HepG2 (cell line): Measurements from ENCODE around the gene SHISA9. TPM values are rescaled to one million over a fixed set of nuclear protein-coding genes. Genes with fewer than 3 reads are reported as not detected.

Experiments used
- ATAC-seq: fragments of 200-7000 bp; cut with Tn5 transposase; 3 replicates; pipeline ENCODE4 v1.9.1; 2020; ENCODE audit warnings: mild to moderate bottlenecking, moderate library complexity
- BruUV-seq: library from RNA; stranded (reverse); fragments of 400-500 nt; replicated peaks from 2 replicates; lab custom pipeline; 2021; lab: Mats Ljungman, UMichigan
- CTCF ChIA-PET: fragments of 300-600 bp; formaldehyde crosslinking; extraction: SDS; loops from one replicate; lab custom pipeline; 2021; ENCODE audit warnings: low total read pairs, inconsistent platforms, low intra/inter-chr PET ratio; lab: Yijun Ruan, JAX
- POLR2A ChIA-PET: fragments of 350-600 bp; sonication (Branson Sonifier 250); formaldehyde crosslinking; loops from one replicate; lab custom pipeline; 2020; ENCODE audit warnings: antibody characterized with exemption, inconsistent platforms; lab: Yijun Ruan, JAX
- DNase-seq: peaks from one replicate; pipeline ENCODE4 v3.0.0-alpha.2; 2015; ENCODE audit warnings: low spot score
- FAIRE-seq: peaks from 3 replicates; lab custom pipeline; 2011; peaks lifted over from hg19 to GRCh38; lab: Jason Lieb, UNC
- H2AFZ ChIP-seq: one replicate; pipeline ENCODE4 v1.6.1; 2011; ENCODE audit warnings: low read length, inconsistent platforms
- H3K27ac ChIP-seq: fragments of 300-600 bp; 3 replicates; pipeline ENCODE4 v1.8.0; 2011; ENCODE audit warnings: mixed run types, mild to moderate bottlenecking, mixed read lengths, low read length, inconsistent platforms; ENCODE audit not compliant: insufficient read depth; ENCODE audit errors: extremely low read length
- H3K27me3 ChIP-seq, 2 experiments: fragments of 200-600 bp in 1 of 2; 2 replicates in 1 of 2; 3 replicates in 1 of 2; pipeline versions ENCODE4 v1.6.0 to v1.8.0; 2011; ENCODE audit warnings: low read length in 2 of 2, mild to moderate bottlenecking in 2 of 2, moderate library complexity in 2 of 2, inconsistent platforms in 1 of 2; ENCODE audit not compliant: insufficient read depth in 2 of 2, control insufficient read depth in 1 of 2
- H3K36me3 ChIP-seq, 2 experiments: fragments of 200-600 bp in 1 of 2; replicated peaks in 1 of 2; 2 replicates in 1 of 2; 3 replicates in 1 of 2; pipeline versions ENCODE4 v1.5.1 to v1.8.0; 2011; ENCODE audit warnings: low read length in 2 of 2, inconsistent platforms in 1 of 2; ENCODE audit not compliant: insufficient read depth in 2 of 2, control insufficient read depth in 1 of 2
- H3K4me1 ChIP-seq: 2 replicates; pipeline ENCODE4 v1.5.1; 2012; ENCODE audit warnings: low read length, inconsistent platforms; ENCODE audit not compliant: insufficient read depth
- H3K4me2 ChIP-seq: 2 replicates; pipeline ENCODE4 v1.6.0; 2011; ENCODE audit warnings: low read depth, low read length, inconsistent platforms
- H3K4me3 ChIP-seq, 3 experiments: fragments of 200-600 bp in 1 of 3; sonication (generic), shearing (Covaris generic) in 1 of 3; replicated peaks in 1 of 3; 2 replicates each; pipeline ENCODE4 v1.5.1; 2011 to 2016; ENCODE audit warnings: low read length in 3 of 3, inconsistent platforms in 2 of 3, low read depth in 2 of 3, mild to moderate bottlenecking in 2 of 3, control low read depth in 1 of 3, mixed read lengths in 1 of 3; ENCODE audit not compliant: insufficient read depth in 1 of 3
- H3K79me2 ChIP-seq: one replicate; pipeline ENCODE4 v1.6.1; 2011; ENCODE audit warnings: low read length, inconsistent platforms; ENCODE audit not compliant: insufficient read depth
- H3K9ac ChIP-seq: 2 replicates; pipeline ENCODE4 v1.6.0; 2011; ENCODE audit warnings: mild to moderate bottlenecking, low read depth, low read length, inconsistent platforms; ENCODE audit not compliant: insufficient read depth
- H3K9me3 ChIP-seq: 2 replicates; pipeline ENCODE4 v1.5.1; 2012; ENCODE audit warnings: mild to moderate bottlenecking, low read length
- H4K20me1 ChIP-seq: 2 replicates; pipeline ENCODE4 v1.6.0; 2011; ENCODE audit warnings: inconsistent platforms, mild to moderate bottlenecking, low read length, moderate library complexity; ENCODE audit not compliant: insufficient read depth
- E2F2 ChIP-seq: sonication (generic); formaldehyde crosslinking; IDR thresholded peaks from 2 replicates; pipeline ENCODE4 v1.4.0; 2020; ENCODE audit warnings: missing genetic modification reagents, borderline replicate concordance
- FOXA3 ChIP-seq: IDR thresholded peaks from 2 replicates; pipeline ENCODE4 v1.6.1; 2016; ENCODE audit warnings: missing genetic modification reagents, missing compliant biosample characterization
- HOXA5 ChIP-seq: sonication (generic); formaldehyde crosslinking; IDR thresholded peaks from 2 replicates; pipeline ENCODE4 v1.4.0; 2020; ENCODE audit warnings: missing genetic modification reagents
- KDM5B ChIP-seq: sonication (generic); formaldehyde crosslinking; IDR thresholded peaks from 2 replicates; pipeline ENCODE4 v1.4.0; 2020; ENCODE audit warnings: missing genetic modification reagents, mild to moderate bottlenecking, borderline replicate concordance
- NFKB2 ChIP-seq: sonication (generic); formaldehyde crosslinking; IDR thresholded peaks from 2 replicates; pipeline ENCODE4 v1.4.0; 2020; ENCODE audit warnings: missing genetic modification reagents, borderline replicate concordance
- PAF1 ChIP-seq: IDR thresholded peaks from 2 replicates; pipeline ENCODE4 v1.6.1; 2016; ENCODE audit warnings: missing genetic modification reagents, missing compliant biosample characterization
- RBM39 ChIP-seq: fragments of 200-400 bp; formaldehyde crosslinking; IDR thresholded peaks from one replicate; pipeline ENCODE4 v1.6.1; 2018; ENCODE audit warnings: antibody characterized with exemption, mild to moderate bottlenecking, low read depth, low read length; ENCODE audit not compliant: poor library complexity, severe bottlenecking
- ZFYVE20 ChIP-seq: sonication (generic); formaldehyde crosslinking; IDR thresholded peaks from 2 replicates; pipeline ENCODE4 v1.8.0; 2023; ENCODE audit warnings: low read depth, mild to moderate bottlenecking, moderate library complexity, missing genetic modification reagents, borderline replicate concordance
- ZNF276 ChIP-seq: sonication (generic); formaldehyde crosslinking; IDR thresholded peaks from 2 replicates; pipeline ENCODE4 v1.4.0; 2020; ENCODE audit warnings: mild to moderate bottlenecking, low read depth, missing genetic modification reagents
- WGBS: methylation state at CpG from one replicate; pipeline ENCODE4 v1.1.6; 2017; ENCODE audit warnings: low lambda C conversion rate; 5-methylcytosine and 5-hydroxymethylcytosine counted together
- in situ Hi-C: cut with HindIII; loops from 2 replicates; pipeline ENCODE4 v1.10.0; 2017; ENCODE audit warnings: low pct_unique_long_range_greater_than_20kb; ENCODE audit not compliant: extremely low pct_ligation_motif_present
- intact Hi-C: fragments of 100-400 bp; cut with micrococcal nuclease; formaldehyde crosslinking; loops from one replicate; pipeline ENCODE4 v1.10.0; 2022; ENCODE audit not compliant: unreplicated experiment
- polyA plus RNA-seq, 8 experiments: library from polyadenylated mRNA; depleted of rRNA in 3 of 8; stranded (reverse) in 7 of 8; unstranded in 1 of 8; fragments of >200 nt; fragmentation: Illumina TruSeq in 4 of 8; extraction: Trizol in 4 of 8; gene quantifications; 2 replicates each; pipeline versions ENCODE4 v1.2.1 to v1.2.3, GENCODE V29; 2011 to 2016; ENCODE audit warnings: low read depth in 4 of 8, missing spikeins in 1 of 8, mixed read lengths in 1 of 8; ENCODE audit not compliant: insufficient read depth in 1 of 8
- total RNA-seq, 5 experiments: library from RNA; depleted of rRNA; stranded (reverse); fragments of >200 nt; fragmentation: Illumina TruSeq; extraction: Trizol; gene quantifications; 2 replicates each; pipeline ENCODE4 v1.2.3, GENCODE V29; 2016; ENCODE audit warnings: low read depth in 1 of 5

The SHISA9 gene
- total and polyA plus RNA-seq, 2 of the 13 experiments (the other 11 are each of a cell fraction or from before 2014, with no cell fraction given): 0.01 TPM; not detected in 1

- no peak for TF ChIP-seq NFKB2
- TF ChIP-seq E2F2: no peak
- TF ChIP-seq, all 625 proteins: peak for 2
These were observed 192.3 kb downstream of the SHISA9 start (continued) for GRCh38 chr16:13093661-13094060.

- Histone ChIP-seq H3K36me3 (no peaks in the 10 kb centered on the region), H2AFZ (no peak overlapping the region), H3K4me3 (no peak overlapping the region), H3K79me2 (no peaks in the 10 kb centered on the region), H3K9me3 (peaks cover 7% of the 10 kb centered on the region; the same call in 1 of the 2 replicates), H4K20me1 (no peaks in the 10 kb centered on the region), H3K27ac (no peak overlapping the region), H3K4me2 (no peak overlapping the region)
- no TSS peak for BruUV-seq
- DNase-seq (no peak), FAIRE-seq (no peak)
- 10% methylated on average over 2 of the region's 2 CpGs for WGBS
- in situ Hi-C loops: no loop called here
- CTCF ChIA-PET: no interaction called here
- TF ChIP-seq HOXA5 (CRISPR knock-in tag) (no peak), ZNF276 (CRISPR knock-in tag) (no peak), RBM39 (no peak), FOXA3 (no peak), PAF1 (CRISPR knock-in tag) (no peak), KDM5B (CRISPR knock-in tag) (no peak), ZFYVE20 (CRISPR knock-in tag) (no peak)
- TF ChIP-seq, all 625 proteins: peak for 0
- ATAC-seq: no peak
- Histone ChIP-seq H3K9ac (no peak overlapping the region), H3K27me3 (0 out of 5 replicates have a peak, but pooled peaks cover 0 to 15% of the 10 kb centered on the region in 2 experiments), H3K4me1 (no peaks in the 10 kb centered on the region)
- intact Hi-C loops: no loop called here
- POLR2A ChIA-PET: no interaction called here
These were observed 193.7 kb downstream of the SHISA9 start for GRCh38 chr16:13095061-13095460.
